Keratinocyte (primary cell): ENCODE measurements around the gene WFIKKN1. TPM values are rescaled to one million over a fixed set of nuclear protein-coding genes. Genes with fewer than 3 reads are reported as not detected.
A peak's percentile ranks its signal among the peaks of the same experiment; 100 is the strongest.

ENCODE experiments used
- DNase-seq: peaks from one replicate; pipeline ENCODE4 v3.0.0-alpha.2; 2011; ENCODE audit warnings: low read depth, missing footprints, low spot score
- FAIRE-seq: peaks from 2 replicates; lab custom pipeline; 2011; peaks lifted over from hg19 to GRCh38; lab: Jason Lieb, UNC
- H2AFZ ChIP-seq: 2 replicates; pipeline ENCODE4 v1.6.0; 2012; ENCODE audit warnings: low read length, control low read depth, inconsistent platforms; ENCODE audit not compliant: control insufficient read depth
- H3K27ac ChIP-seq: 2 replicates; pipeline ENCODE4 v1.5.1; 2011; ENCODE audit warnings: low read length; ENCODE audit not compliant: control insufficient read depth, insufficient read depth
- H3K27me3 ChIP-seq: 3 replicates; pipeline ENCODE4 v1.6.0; 2011; ENCODE audit warnings: low read length; ENCODE audit not compliant: control insufficient read depth, insufficient read depth; ENCODE audit errors: extremely low read depth
- H3K36me3 ChIP-seq, 2 experiments: 2 replicates in 1 of 2; 3 replicates in 1 of 2; pipeline ENCODE4 v1.5.1; 2011; ENCODE audit warnings: low read length in 2 of 2, mild to moderate bottlenecking in 1 of 2; ENCODE audit not compliant: control insufficient read depth in 2 of 2, insufficient read depth in 2 of 2; ENCODE audit errors: extremely low read depth in 1 of 2
- H3K4me1 ChIP-seq: 3 replicates; pipeline ENCODE4 v1.5.1; 2011; ENCODE audit warnings: low read length; ENCODE audit not compliant: control insufficient read depth, insufficient read depth; ENCODE audit errors: extremely low read depth
- H3K4me2 ChIP-seq: 3 replicates; pipeline ENCODE4 v1.6.0; 2011; ENCODE audit warnings: low read depth, low read length; ENCODE audit not compliant: control insufficient read depth, insufficient read depth; ENCODE audit errors: extremely low read depth
- H3K4me3 ChIP-seq, 3 experiments: fragments of 200-600 bp in 1 of 3; sonication (generic) in 1 of 3; 2 replicates in 2 of 3; 3 replicates in 1 of 3; pipeline ENCODE4 v1.5.1; 2011 to 2016; ENCODE audit warnings: low read length in 3 of 3, mild to moderate bottlenecking in 3 of 3, control low read depth in 2 of 3, inconsistent platforms in 1 of 3, low read depth in 1 of 3, mixed read lengths in 1 of 3, mixed run types in 1 of 3, moderate library complexity in 1 of 3; ENCODE audit not compliant: control insufficient read depth in 2 of 3, insufficient read depth in 2 of 3; ENCODE audit errors: extremely low read depth in 1 of 3
- H3K79me2 ChIP-seq: 2 replicates; pipeline ENCODE4 v1.6.0; 2012; ENCODE audit warnings: low read length; ENCODE audit not compliant: control insufficient read depth, insufficient read depth
- H3K9ac ChIP-seq: 3 replicates; pipeline ENCODE4 v1.6.0; 2011; ENCODE audit warnings: low read length; ENCODE audit not compliant: control insufficient read depth, insufficient read depth; ENCODE audit errors: extremely low read depth
- H3K9me1 ChIP-seq: 3 replicates; pipeline ENCODE4 v1.6.0; 2011; ENCODE audit warnings: low read length; ENCODE audit not compliant: control insufficient read depth, insufficient read depth; ENCODE audit errors: extremely low read depth
- H3K9me3 ChIP-seq: 2 replicates; pipeline ENCODE4 v1.5.1; 2012; ENCODE audit warnings: low read depth, low read length; ENCODE audit not compliant: control insufficient read depth
- H4K20me1 ChIP-seq: 3 replicates; pipeline ENCODE4 v1.6.0; 2011; ENCODE audit warnings: low read length; ENCODE audit not compliant: control insufficient read depth, insufficient read depth; ENCODE audit errors: extremely low read depth
- EZH2 ChIP-seq: IDR thresholded peaks from one replicate; pipeline ENCODE4 v1.6.1; 2012; ENCODE audit warnings: inconsistent platforms, mild to moderate bottlenecking, low read length, moderate library complexity
- dilution Hi-C: fragments of 300-500 bp; cut with MboI; formaldehyde crosslinking; loops from one replicate; pipeline ENCODE4 v1.7.0; 2020; ENCODE audit warnings: low sequenced_read_pairs; ENCODE audit not compliant: extremely low pct_ligation_motif_present
- polyA plus RNA-seq, 5 experiments: library from polyadenylated mRNA; depleted of rRNA in 3 of 5; stranded (reverse) in 3 of 5; stranded (forward) in 1 of 5; unstranded in 1 of 5; fragments of >200 nt; gene quantifications; 1 replicate in 1 of 5; 2 replicates in 3 of 5; 3 replicates in 1 of 5; pipeline versions ENCODE4 v1.2.1 to v1.2.3, GENCODE V29; 2011 to 2012; ENCODE audit warnings: missing spikeins in 2 of 5, low read depth in 1 of 5, low replicate concordance in 1 of 5
- TF ChIP-seq, protein P1 (sequence below), 3 experiments: IDR thresholded peaks in 1 of 3; conservative IDR thresholded peaks in 1 of 3; optimal IDR thresholded peaks in 1 of 3; 2 replicates in 2 of 3; 3 replicates in 1 of 3; pipeline versions ENCODE3 to v1.5.1; 2011; ENCODE audit warnings: low read length in 3 of 3, mild to moderate bottlenecking in 3 of 3, moderate library complexity in 2 of 3, control low read depth in 1 of 3, inconsistent platforms in 1 of 3; ENCODE audit not compliant: insufficient read depth in 2 of 3; ENCODE audit errors: extremely low read depth in 1 of 3

Gene WFIKKN1
- polyA plus RNA-seq, 1 donor (not counting 4 experiments of a cell fraction or from before 2014, with no cell fraction given), result not detected

DNA sequence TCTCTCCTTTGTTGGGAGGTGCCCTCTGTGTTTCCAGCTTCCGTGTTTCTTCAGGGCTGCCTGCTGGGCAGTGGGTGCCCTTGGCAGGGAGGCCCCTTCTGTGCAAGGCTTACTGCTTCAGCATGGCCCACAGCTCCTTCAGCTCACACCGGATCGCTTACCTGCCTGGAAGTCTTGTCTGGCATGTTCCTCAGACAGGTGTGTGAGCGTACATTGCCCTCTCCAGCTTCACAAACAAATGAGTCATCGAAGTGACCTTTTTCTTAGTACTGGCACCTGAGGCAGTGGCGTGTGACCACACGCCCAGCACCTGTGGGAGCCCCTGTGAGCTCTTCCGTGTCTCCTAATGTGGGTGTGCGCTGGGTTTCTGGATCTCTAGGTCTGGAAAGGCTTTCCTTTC, 37.4 kb upstream of the WFIKKN1 start:
- Histone ChIP-seq H3K4me1 (peaks cover 44% of the 10 kb centered on the region), H3K4me3 (peak overlapping the region in 2 of 3 experiments; percentile 9 to 53), H3K4me2 (peak overlapping the region; percentile 67), H3K9me1 (peaks cover 12% of the 10 kb centered on the region), H3K79me2 (peaks cover 40% of the 10 kb centered on the region), H3K9ac (peak overlapping the region; percentile 70), H3K9me3 (no peaks in the 10 kb centered on the region), H2AFZ (no peak overlapping the region), H3K27ac (peak overlapping the region; percentile 81), H4K20me1 (peaks cover 46% of the 10 kb centered on the region), H3K27me3 (no peaks in the 10 kb centered on the region), H3K36me3 (peaks cover 0 to 1% of the 10 kb centered on the region in 2 experiments)
- FAIRE-seq (peak; percentile 87), DNase-seq (peak; percentile 87)
- TF ChIP-seq, protein P1, sequence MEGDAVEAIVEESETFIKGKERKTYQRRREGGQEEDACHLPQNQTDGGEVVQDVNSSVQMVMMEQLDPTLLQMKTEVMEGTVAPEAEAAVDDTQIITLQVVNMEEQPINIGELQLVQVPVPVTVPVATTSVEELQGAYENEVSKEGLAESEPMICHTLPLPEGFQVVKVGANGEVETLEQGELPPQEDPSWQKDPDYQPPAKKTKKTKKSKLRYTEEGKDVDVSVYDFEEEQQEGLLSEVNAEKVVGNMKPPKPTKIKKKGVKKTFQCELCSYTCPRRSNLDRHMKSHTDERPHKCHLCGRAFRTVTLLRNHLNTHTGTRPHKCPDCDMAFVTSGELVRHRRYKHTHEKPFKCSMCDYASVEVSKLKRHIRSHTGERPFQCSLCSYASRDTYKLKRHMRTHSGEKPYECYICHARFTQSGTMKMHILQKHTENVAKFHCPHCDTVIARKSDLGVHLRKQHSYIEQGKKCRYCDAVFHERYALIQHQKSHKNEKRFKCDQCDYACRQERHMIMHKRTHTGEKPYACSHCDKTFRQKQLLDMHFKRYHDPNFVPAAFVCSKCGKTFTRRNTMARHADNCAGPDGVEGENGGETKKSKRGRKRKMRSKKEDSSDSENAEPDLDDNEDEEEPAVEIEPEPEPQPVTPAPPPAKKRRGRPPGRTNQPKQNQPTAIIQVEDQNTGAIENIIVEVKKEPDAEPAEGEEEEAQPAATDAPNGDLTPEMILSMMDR (optimal IDR thresholded peaks at IDR 0.05 in 1 of 3, IDR thresholded peaks at IDR 0.05 in 1 of 3, conservative IDR thresholded peaks at IDR 0.05 in 1 of 3; ENCODE audit: extremely low read depth in 1 of 3, insufficient read depth in 2 of 3, low read length in 3 of 3), result no peak
- no peak for TF ChIP-seq EZH2
- dilution Hi-C loops, result no loop called here

DNA sequence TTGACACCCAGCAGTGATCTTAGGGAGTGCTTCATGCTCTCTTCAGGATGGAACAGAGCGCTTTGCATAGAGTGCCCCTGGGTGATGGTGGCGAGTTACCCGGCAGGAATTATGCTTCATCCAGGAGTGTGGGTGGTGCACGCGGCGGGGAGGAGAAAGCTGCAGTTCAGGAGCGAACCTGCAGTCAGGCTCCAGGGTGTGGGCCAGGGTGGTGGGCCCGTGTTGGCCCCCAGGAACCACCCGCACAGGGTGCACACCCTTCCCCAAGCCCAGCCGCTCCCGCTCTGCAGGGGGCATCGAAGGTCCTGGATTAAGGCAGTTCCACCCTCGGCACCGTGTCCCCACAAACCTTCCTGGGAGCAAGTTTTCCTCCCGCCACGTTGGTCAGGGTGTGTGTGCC, 37.0 kb upstream of the WFIKKN1 start:
- no peaks in the 10 kb centered on the region for H3K9me3 ChIP-seq
- dilution Hi-C loops, result no loop called here
- peak overlapping the region in 1 of 3 experiments; percentile 53 for H3K4me3 ChIP-seq
- TF ChIP-seq EZH2, result no peak
- TF ChIP-seq, protein P1 (optimal IDR thresholded peaks at IDR 0.05 in 1 of 3, IDR thresholded peaks at IDR 0.05 in 1 of 3, conservative IDR thresholded peaks at IDR 0.05 in 1 of 3; ENCODE audit: extremely low read depth in 1 of 3, insufficient read depth in 2 of 3, low read length in 3 of 3), result peak in 1 of 3 experiments; percentile 15
- DNase-seq (no peak), FAIRE-seq (no peak)
- peaks cover 39% of the 10 kb centered on the region for H3K79me2 ChIP-seq
- peak overlapping the region; percentile 13 for H3K9ac ChIP-seq
- no peak overlapping the region for H3K27ac ChIP-seq
- no peaks in the 10 kb centered on the region for H3K27me3 ChIP-seq
- peaks cover 46% of the 10 kb centered on the region for H4K20me1 ChIP-seq
- H3K9me1 ChIP-seq, result peaks cover 12% of the 10 kb centered on the region
- peaks cover 0 to 1% of the 10 kb centered on the region in 2 experiments for H3K36me3 ChIP-seq
- no peak overlapping the region for H2AFZ ChIP-seq
- peak overlapping the region; percentile 67 for H3K4me2 ChIP-seq
- peaks cover 43% of the 10 kb centered on the region for H3K4me1 ChIP-seq
